Natural killer cell (primary cell): ENCODE data around the gene PDCD7. TPM values are rescaled to one million over a fixed set of nuclear protein-coding genes. Genes with fewer than 3 reads are reported as not detected.

Experiments used
- ATAC-seq, 3 donors: fragments of 150-1000 bp in 2 of 3; fragments of 200-7000 bp in 1 of 3; cut with Tn5 transposase; 1 replicate in 1 of 3; 2 replicates in 2 of 3; pipeline ENCODE4 v1.10.0; 2021; ENCODE audit warnings: mild to moderate bottlenecking in 2 of 3, moderate library complexity in 2 of 3
- DNase-seq, 2 donors: peaks; one replicate each; pipeline versions ENCODE4 v3.0.0 to v3.0.0-alpha.2; 2013 to 2021; ENCODE audit warnings: mixed read lengths in 1 of 2
- H3K27ac ChIP-seq: one replicate; pipeline ENCODE4 v1.5.1; 2013; ENCODE audit warnings: mild to moderate bottlenecking, low read length
- H3K27me3 ChIP-seq: one replicate; pipeline ENCODE4 v1.6.1; 2013; ENCODE audit warnings: low read length; ENCODE audit not compliant: control insufficient read depth, insufficient read depth
- H3K36me3 ChIP-seq: one replicate; pipeline ENCODE4 v1.6.1; 2013; ENCODE audit warnings: low read length; ENCODE audit not compliant: control insufficient read depth, insufficient read depth
- H3K4me1 ChIP-seq: one replicate; pipeline ENCODE4 v1.6.1; 2013; ENCODE audit warnings: low read length; ENCODE audit not compliant: control insufficient read depth, insufficient read depth
- H3K4me3 ChIP-seq: one replicate; pipeline ENCODE4 v1.5.1; 2013; ENCODE audit warnings: low read length
- H3K9me3 ChIP-seq: one replicate; pipeline ENCODE4 v1.6.1; 2013; ENCODE audit warnings: low read length; ENCODE audit not compliant: control insufficient read depth, insufficient read depth
- H3K27ac Mint-ChIP-seq, 2 donors: one replicate each; pipeline ENCODE4 v1.8.0; 2022; ENCODE audit warnings: mild to moderate bottlenecking in 2 of 2, mixed read lengths in 2 of 2, moderate library complexity in 1 of 2
- H3K27me3 Mint-ChIP-seq, 2 donors: one replicate each; pipeline ENCODE4 v1.8.0; 2022; ENCODE audit warnings: low read depth in 2 of 2, mixed read lengths in 2 of 2
- H3K36me3 Mint-ChIP-seq: one replicate; pipeline ENCODE4 v1.8.0; 2022; ENCODE audit warnings: mixed read lengths
- H3K4me1 Mint-ChIP-seq, 2 donors: one replicate each; pipeline ENCODE4 v1.8.0; 2022; ENCODE audit warnings: mixed read lengths in 2 of 2
- H3K4me3 Mint-ChIP-seq: one replicate; pipeline ENCODE4 v1.8.0; 2022; ENCODE audit warnings: mild to moderate bottlenecking, moderate library complexity, mixed read lengths
- H3K9me3 Mint-ChIP-seq, 2 donors: one replicate each; pipeline ENCODE4 v1.8.0; 2022; ENCODE audit warnings: mixed read lengths in 2 of 2
- WGBS: methylation state at CpG from one replicate; pipeline ENCODE4 v1.1.7; 2013; ENCODE audit warnings: missing lambda C conversion rate; ENCODE audit not compliant: insufficient coverage; 5-methylcytosine and 5-hydroxymethylcytosine counted together
- intact Hi-C: fragments of 100-400 bp; cut with micrococcal nuclease; formaldehyde crosslinking; loops from one replicate; pipeline ENCODE4 v1.14.2; 2022
- total RNA-seq, 4 donors: library from RNA; stranded (reverse); fragments of 120-200 nt in 1 of 4; gene quantifications; one replicate each; pipeline versions ENCODE4 v1.2.3 to v1.2.4, GENCODE V29; 2013 to 2022
- TF ChIP-seq, protein P1 (sequence below): fragments of 200-600 bp; IDR thresholded peaks from one replicate; pipeline ENCODE4 v1.8.0; 2022; ENCODE audit warnings: antibody characterized with exemption

PDCD7 gene
- total RNA-seq, 3 donors from 2014 or later (not counting 1 experiment from before 2014, with no cell fraction given) = 19.1 to 33.9 (median 26.7) TPM

DNA sequence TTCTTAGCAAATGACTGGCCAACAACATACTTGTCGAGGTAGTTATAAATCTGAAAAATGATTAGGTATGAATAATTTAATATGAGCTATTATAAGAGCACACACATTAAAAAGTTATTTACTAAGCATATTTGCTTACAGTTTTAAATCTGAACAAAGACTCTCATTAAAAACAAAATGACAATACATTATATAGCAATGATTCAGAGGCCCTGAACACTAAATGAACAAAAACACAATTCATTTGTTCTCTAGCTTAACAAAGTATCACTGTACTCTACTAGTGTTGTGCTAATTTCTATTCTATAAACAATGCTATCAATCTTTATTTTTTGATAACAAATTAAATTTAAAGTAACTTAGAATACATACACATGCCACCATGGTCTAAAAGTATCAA, 30.5 kb upstream of the PDCD7 start:
- H3K4me1 ChIP-seq = no peaks in the 10 kb centered on the region
- WGBS = no CpG with 5 or more reads among the region's 1 CpG
- peaks cover 5% of the 10 kb centered on the region for H3K36me3 Mint-ChIP-seq
- DNase-seq (no peak), ATAC-seq (no peak)
- no peaks in the 10 kb centered on the region for H3K9me3 ChIP-seq
- peaks cover 4 to 5% of the 10 kb centered on the region in 2 donors for H3K4me1 Mint-ChIP-seq
- H3K27me3 ChIP-seq = no peaks in the 10 kb centered on the region
- H3K9me3 Mint-ChIP-seq = no peaks in the 10 kb centered on the region
- intact Hi-C loops = no loop called here
- no peak overlapping the region for H3K4me3 ChIP-seq
- H3K27ac ChIP-seq = no peak overlapping the region
- no peak overlapping the region for H3K27ac Mint-ChIP-seq
- H3K4me3 Mint-ChIP-seq = no peak overlapping the region
- peaks cover 30% of the 10 kb centered on the region for H3K36me3 ChIP-seq
- H3K27me3 Mint-ChIP-seq = no peaks in the 10 kb centered on the region
- TF ChIP-seq, protein P1, sequence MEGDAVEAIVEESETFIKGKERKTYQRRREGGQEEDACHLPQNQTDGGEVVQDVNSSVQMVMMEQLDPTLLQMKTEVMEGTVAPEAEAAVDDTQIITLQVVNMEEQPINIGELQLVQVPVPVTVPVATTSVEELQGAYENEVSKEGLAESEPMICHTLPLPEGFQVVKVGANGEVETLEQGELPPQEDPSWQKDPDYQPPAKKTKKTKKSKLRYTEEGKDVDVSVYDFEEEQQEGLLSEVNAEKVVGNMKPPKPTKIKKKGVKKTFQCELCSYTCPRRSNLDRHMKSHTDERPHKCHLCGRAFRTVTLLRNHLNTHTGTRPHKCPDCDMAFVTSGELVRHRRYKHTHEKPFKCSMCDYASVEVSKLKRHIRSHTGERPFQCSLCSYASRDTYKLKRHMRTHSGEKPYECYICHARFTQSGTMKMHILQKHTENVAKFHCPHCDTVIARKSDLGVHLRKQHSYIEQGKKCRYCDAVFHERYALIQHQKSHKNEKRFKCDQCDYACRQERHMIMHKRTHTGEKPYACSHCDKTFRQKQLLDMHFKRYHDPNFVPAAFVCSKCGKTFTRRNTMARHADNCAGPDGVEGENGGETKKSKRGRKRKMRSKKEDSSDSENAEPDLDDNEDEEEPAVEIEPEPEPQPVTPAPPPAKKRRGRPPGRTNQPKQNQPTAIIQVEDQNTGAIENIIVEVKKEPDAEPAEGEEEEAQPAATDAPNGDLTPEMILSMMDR = no peak

DNA sequence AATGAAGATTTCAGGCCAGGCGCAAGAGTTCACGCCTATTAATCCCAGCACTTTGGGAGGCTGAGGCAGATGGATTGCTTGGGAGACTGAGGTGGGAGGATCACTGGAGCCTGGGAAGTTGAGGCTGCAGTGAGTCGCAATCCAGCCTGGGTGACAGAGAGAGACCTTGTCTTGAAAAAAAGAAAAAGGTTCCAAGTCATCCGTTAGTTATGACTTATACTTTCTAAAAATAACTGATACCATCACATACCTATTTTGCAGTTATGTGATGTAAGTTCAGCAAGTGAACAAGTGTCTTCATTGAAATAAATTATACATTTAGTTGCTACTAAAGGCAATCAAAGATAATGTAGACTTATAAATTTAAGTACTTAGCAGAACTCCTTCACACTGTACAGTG, 29.4 kb upstream of the PDCD7 start:
- DNase-seq (no peak), ATAC-seq (no peak)
- H3K36me3 Mint-ChIP-seq = peaks cover 5% of the 10 kb centered on the region
- TF ChIP-seq, protein P1 = no peak
- 100% methylated on average over 3 of the region's 4 CpGs for WGBS
- no peak overlapping the region for H3K27ac Mint-ChIP-seq
- Histone ChIP-seq H3K27me3 (no peaks in the 10 kb centered on the region), H3K4me3 (no peak overlapping the region), H3K9me3 (no peaks in the 10 kb centered on the region), H3K36me3 (peaks cover 37% of the 10 kb centered on the region), H3K27ac (no peak overlapping the region), H3K4me1 (no peaks in the 10 kb centered on the region)
- H3K27me3 Mint-ChIP-seq = no peaks in the 10 kb centered on the region
- intact Hi-C loops = no loop called here
- peaks cover 4 to 5% of the 10 kb centered on the region in 2 donors for H3K4me1 Mint-ChIP-seq
- no peaks in the 10 kb centered on the region for H3K9me3 Mint-ChIP-seq
- H3K4me3 Mint-ChIP-seq = no peak overlapping the region

GRCh38 chr15:65156692-65157091, 23.1 kb upstream of the PDCD7 start:
- Histone ChIP-seq H3K27ac (no peak overlapping the region), H3K9me3 (no peaks in the 10 kb centered on the region), H3K4me3 (no peak overlapping the region), H3K36me3 (peaks cover 64% of the 10 kb centered on the region), H3K27me3 (no peaks in the 10 kb centered on the region), H3K4me1 (no peaks in the 10 kb centered on the region)
- TF ChIP-seq, protein P1 = no peak
- intact Hi-C loops = no loop called here
- H3K27me3 Mint-ChIP-seq = no peaks in the 10 kb centered on the region
- H3K9me3 Mint-ChIP-seq = no peaks in the 10 kb centered on the region
- no peak overlapping the region for H3K27ac Mint-ChIP-seq
- DNase-seq (no peak), ATAC-seq (no peak)
- H3K4me1 Mint-ChIP-seq = peaks cover 4 to 5% of the 10 kb centered on the region in 2 donors
- no peak overlapping the region for H3K4me3 Mint-ChIP-seq
- peaks cover 17% of the 10 kb centered on the region for H3K36me3 Mint-ChIP-seq
- WGBS = 95% methylated on average over 2 of the region's 5 CpGs

DNA sequence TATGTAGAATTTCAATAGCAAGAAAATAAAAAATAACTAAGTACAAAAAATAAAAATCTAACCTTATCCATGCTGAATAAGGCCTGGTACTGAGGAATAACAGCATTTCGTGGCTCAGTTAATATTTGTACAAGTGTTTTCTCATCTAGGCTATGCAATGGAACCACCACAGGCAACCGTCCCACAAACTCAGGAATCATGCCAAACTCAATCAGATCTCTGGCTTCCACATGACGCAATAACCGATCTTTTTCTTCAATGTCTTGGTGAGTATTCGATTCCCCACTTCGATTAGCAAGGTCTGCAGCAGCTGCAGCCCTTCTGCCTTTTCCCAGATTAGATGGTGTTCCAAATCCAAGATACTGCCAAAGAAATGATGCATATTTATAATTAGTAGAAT, 21.1 kb upstream of the PDCD7 start:
- ATAC-seq (no peak), DNase-seq (no peak)
- Mint-ChIP-seq H3K9me3 (no peaks in the 10 kb centered on the region), H3K36me3 (peaks cover 17% of the 10 kb centered on the region), H3K27ac (no peak overlapping the region), H3K27me3 (no peaks in the 10 kb centered on the region), H3K4me1 (no peaks in the 10 kb centered on the region), H3K4me3 (no peak overlapping the region)
- intact Hi-C loops = no loop called here
- H3K9me3 ChIP-seq = no peaks in the 10 kb centered on the region
- H3K4me3 ChIP-seq = no peak overlapping the region
- TF ChIP-seq, protein P1 = no peak
- H3K36me3 ChIP-seq = peaks cover 76% of the 10 kb centered on the region
- no peaks in the 10 kb centered on the region for H3K4me1 ChIP-seq
- 95% methylated on average over 6 of the region's 6 CpGs for WGBS
- no peaks in the 10 kb centered on the region for H3K27me3 ChIP-seq
- no peak overlapping the region for H3K27ac ChIP-seq
